Lower leg skin (tissue), 4 donors: Measurements from ENCODE around the gene MAP3K5. TPM values are rescaled to one million over a fixed set of nuclear protein-coding genes. Genes with fewer than 3 reads are reported as not detected.

Experiments
- DNase-seq, 2 donors: peaks; one replicate each; pipeline ENCODE4 v3.0.0-alpha.2; 2019; ENCODE audit warnings: low spot score in 2 of 2
- H3K4me3 ChIP-seq: fragments of 200-600 bp; sonication (generic); 2 replicates; pipeline ENCODE4 v1.5.1; 2017; ENCODE audit warnings: mild to moderate bottlenecking, low read depth; ENCODE audit not compliant: poor library complexity, severe bottlenecking
- CTCF ChIP-seq, 3 donors: fragments of 450-650 bp; IDR thresholded peaks; one replicate each; pipeline ENCODE4 v1.5.1; 2016; ENCODE audit warnings: antibody characterized with exemption in 3 of 3, mild to moderate bottlenecking in 3 of 3, moderate library complexity in 2 of 3
- POLR2A ChIP-seq, 2 donors: fragments of 450-650 bp; IDR thresholded peaks; one replicate each; pipeline ENCODE4 v1.6.1; 2016 to 2017; ENCODE audit warnings: antibody characterized with exemption in 2 of 2, mild to moderate bottlenecking in 1 of 2, moderate library complexity in 1 of 2
- WGBS, 2 donors: methylation state at CpG; one replicate each; pipeline ENCODE4 v1.1.5; 2018; 5-methylcytosine and 5-hydroxymethylcytosine counted together
- intact Hi-C: fragments of 100-400 bp; cut with DNase I; formaldehyde crosslinking; loops from one replicate; pipeline ENCODE4 v1.15.0; 2023; ENCODE audit warnings: low total_unique reads
- total RNA-seq, 4 donors: library from RNA; depleted of rRNA; stranded (reverse); fragments of >200 nt; gene quantifications; one replicate each; pipeline ENCODE4 v1.1.0, GENCODE V29; 2016

The MAP3K5 gene
- total RNA-seq, 4 donors from 2014 or later, result 18.9 to 35.2 (median 27.0) TPM

DNA sequence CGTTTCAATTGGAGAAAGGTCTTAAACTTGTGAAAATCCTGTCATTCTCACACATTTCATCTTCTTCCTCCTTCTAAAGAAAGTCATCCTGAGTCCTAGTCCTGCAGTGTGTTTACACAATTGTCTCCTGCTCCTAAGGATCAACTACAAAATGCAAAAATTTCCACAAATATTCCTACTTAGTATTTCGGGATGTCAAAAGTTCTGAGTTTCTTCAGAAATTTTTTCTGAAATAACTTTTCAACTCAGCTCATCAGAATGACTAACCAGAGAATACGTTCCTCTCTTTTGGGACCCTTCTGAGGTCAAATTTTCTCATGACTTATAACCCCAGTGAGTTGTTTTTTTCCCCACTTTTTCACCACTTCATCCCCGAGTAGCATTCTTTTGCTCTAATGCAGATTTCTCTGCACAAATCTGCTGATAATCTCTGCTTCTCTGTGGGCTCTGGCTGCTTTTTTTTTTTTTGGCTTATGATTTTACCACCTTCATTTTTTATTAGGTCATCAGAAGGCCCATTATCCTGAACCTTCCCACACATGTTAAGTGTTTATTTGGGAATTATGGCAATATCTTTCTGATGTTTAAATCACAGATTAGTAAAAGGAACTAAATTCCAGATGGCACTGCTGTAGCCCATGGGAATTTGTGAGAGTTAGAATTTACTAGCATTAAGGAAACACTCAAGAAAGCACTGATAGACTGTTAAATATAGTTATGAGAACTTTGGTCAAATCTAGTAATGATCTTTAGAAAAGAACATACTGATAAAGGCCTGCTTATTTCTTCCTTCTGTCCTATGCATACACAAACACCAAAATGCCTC is 41.4 kb downstream of the MAP3K5 start:
- DNase-seq, result no peak
- no peak overlapping the region for H3K4me3 ChIP-seq
- intact Hi-C loops, result no loop called here
- WGBS, 2 donors, result 77 to 78% methylated on average over 4 of the region's 4 CpGs
- TF ChIP-seq CTCF (IDR thresholded peaks at IDR 0.05) (no peak), POLR2A (IDR thresholded peaks at IDR 0.05) (no peak)

DNA sequence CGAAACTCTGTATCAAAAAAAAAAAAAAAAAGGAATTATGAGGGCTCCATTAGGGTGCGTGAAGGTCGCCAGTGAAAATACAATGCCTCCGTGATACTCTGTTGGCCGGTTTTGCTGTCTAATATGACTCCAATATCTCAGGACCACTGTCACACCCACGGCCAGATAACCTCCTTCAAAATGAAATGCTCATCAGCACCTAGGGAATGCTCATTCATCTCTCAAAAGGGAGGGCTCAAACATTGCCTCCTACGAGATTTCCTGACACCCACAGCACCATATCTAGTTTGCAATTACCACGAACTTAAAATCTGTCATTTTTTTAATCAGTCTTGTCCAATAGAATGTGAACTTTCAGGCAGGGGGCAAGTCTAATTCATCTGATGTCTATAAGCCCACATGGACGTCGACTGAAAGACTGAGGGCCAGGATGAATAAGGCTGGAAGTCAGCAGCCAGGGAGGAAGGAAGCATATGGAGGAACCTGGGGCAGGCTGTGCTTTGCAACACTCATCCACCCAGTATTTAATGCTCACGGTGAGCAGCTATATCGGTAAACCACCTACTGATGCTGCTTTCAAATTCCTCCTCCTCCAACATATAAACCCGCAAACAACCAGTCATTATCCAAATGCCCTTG is 42.8 kb downstream of the MAP3K5 start:
- no peak for TF ChIP-seq CTCF (IDR thresholded peaks at IDR 0.05)
- no peak for TF ChIP-seq POLR2A (IDR thresholded peaks at IDR 0.05)
- intact Hi-C loops, result no loop called here
- no peak overlapping the region for H3K4me3 ChIP-seq
- no peak for DNase-seq
- 89 to 91% methylated on average over 13 of the region's 13 CpGs for WGBS, 2 donors

GRCh38 chr6:136747507-136747906 is 44.8 kb downstream of the MAP3K5 start:
- WGBS, 2 donors, result 96 to 100% methylated on average over 1 of the region's 1 CpG
- no peak overlapping the region for H3K4me3 ChIP-seq
- no peak for TF ChIP-seq CTCF (IDR thresholded peaks at IDR 0.05)
- TF ChIP-seq POLR2A (IDR thresholded peaks at IDR 0.05), result no peak
- intact Hi-C loops, result no loop called here
- DNase-seq, result no peak

GRCh38 chr6:136745300-136745699 is 47.0 kb downstream of the MAP3K5 start:
- no peak overlapping the region for H3K4me3 ChIP-seq
- no peak for DNase-seq
- 72% methylated on average over 6 of the region's 6 CpGs for WGBS, 2 donors
- no peak for TF ChIP-seq CTCF (IDR thresholded peaks at IDR 0.05)
- TF ChIP-seq POLR2A (IDR thresholded peaks at IDR 0.05), result no peak
- intact Hi-C loops, result no loop called here

DNA sequence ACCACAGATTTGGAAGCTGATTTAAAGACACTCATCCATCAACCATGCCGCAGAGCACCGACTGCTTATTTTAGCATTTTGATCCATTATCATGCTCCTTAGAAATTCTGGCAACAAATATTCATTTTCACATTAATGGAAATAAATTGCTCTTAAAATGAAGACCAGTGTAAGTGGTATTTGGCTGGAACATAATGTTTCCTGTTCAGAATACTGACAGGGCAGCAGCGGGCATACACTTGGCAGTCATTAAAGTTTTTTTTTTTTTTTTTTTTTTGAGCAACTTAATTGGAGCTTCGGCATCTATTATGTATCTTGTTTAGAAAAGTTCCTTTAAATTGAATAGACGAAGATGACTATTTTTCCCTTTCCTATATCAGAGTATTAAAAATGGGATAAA is 47.4 kb downstream of the MAP3K5 start:
- no peak for DNase-seq
- TF ChIP-seq POLR2A (IDR thresholded peaks at IDR 0.05), result no peak
- no peak for TF ChIP-seq CTCF (IDR thresholded peaks at IDR 0.05)
- intact Hi-C loops, result no loop called here
- no peak overlapping the region for H3K4me3 ChIP-seq
- 77 to 78% methylated on average over 5 of the region's 5 CpGs for WGBS, 2 donors
